T47D (cell line): ENCODE results near the gene OR10J5.
"Not testable (repeated sequence)": the region's sequence is repeated elsewhere in the genome, so short reads cannot be mapped to it uniquely, and the experiment has no call there.

Experiments used
- DNase-seq, 2 experiments: peaks; one replicate each; pipeline versions ENCODE4 v3.0.0 to v3.0.0-alpha.2; 2011 to 2012; ENCODE audit warnings: low read depth in 1 of 2, low spot score in 1 of 2
- JUND ChIP-seq: IDR thresholded peaks from 2 replicates; pipeline ENCODE4 v1.6.1; 2012; ENCODE audit warnings: low read depth
- in situ Hi-C: cut with HindIII; loops from 2 replicates; pipeline ENCODE4 v1.10.0; 2016; ENCODE audit warnings: low sequenced_read_pairs, low pct_unique_long_range_greater_than_20kb

Gene OR10J5

GRCh38 chr1:159510229-159510541 is 25.6 kb downstream of the OR10J5 start:
- DNase-seq: no peak
- in situ Hi-C loops: no loop called here
- no peak for TF ChIP-seq JUND

GRCh38 chr1:159509440-159510228 is 26.2 kb downstream of the OR10J5 start:
- in situ Hi-C loops: no loop called here
- no peak for DNase-seq
- no peak for TF ChIP-seq JUND

- DNase-seq: no peak
- in situ Hi-C loops: no loop called here
- TF ChIP-seq JUND: no peak
Observed at GRCh38 chr1:159508951-159509350, 26.9 kb downstream of the OR10J5 start.

DNA sequence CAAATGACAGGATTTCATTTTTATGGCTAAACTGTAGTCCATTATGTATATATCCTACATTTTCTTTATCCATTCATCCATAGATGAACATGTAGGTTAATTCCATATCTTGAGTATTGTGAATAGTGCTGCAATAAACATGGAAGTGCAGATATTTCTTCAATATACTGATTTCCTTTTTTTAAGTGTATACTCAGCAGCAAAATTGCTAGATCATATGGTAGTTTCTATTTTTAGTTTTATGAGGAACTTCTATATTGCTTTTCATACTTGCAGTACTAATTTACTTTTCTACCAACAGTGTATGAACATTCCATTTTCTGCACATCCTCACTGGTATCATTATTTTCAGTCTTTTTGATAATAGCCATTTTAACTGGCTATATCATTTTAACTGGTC is 30.1 kb downstream of the OR10J5 start:
- in situ Hi-C loops: no loop called here

GRCh38 chr1:159501082-159501481 is 34.7 kb downstream of the OR10J5 start:
- TF ChIP-seq JUND: no peak
- no peak for DNase-seq
- in situ Hi-C loops: no loop called here

More for the DNA sequence above, 30.1 kb downstream of the OR10J5 start:
- no peak for TF ChIP-seq JUND
- DNase-seq: no peak

DNA sequence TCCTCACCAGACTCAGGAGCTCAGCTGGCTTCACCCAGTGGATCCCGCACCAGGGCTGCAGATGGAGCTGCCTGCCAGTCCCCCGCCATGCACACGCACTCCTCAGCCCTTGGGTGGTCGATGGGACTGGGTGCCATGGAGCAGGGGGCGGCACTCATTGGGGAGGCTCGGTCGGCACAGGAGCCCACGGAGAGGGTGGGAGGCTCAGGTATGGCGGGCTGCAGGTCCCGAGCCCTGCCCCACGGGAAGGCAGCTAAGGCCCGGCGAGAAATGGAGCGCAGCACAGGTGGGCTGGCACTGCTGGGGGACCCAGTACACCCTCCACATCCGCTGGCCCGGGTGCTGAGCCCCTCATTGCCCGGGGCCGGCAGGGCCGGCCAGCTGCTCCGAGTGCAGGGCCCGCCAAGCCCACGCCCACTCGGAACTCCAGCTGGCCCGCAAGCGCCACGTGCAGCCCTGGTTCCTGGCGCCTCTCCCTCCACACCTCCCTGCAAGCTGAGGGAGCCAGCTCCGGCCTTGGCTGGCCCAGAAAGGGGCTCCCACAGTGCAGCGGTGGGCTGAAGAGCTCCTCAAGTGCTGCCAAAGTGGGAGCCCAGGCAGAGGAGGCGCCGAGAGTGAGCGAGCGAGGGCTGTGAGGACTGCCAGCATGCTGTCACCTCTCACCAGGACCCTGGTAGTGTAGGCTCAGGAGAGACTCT is 41.1 kb downstream of the OR10J5 start:
- DNase-seq, in situ Hi-C loops: not testable (repeated sequence)

- in situ Hi-C loops: no loop called here
- DNase-seq: no peak
Observed at GRCh38 chr1:159493354-159493753, 42.5 kb downstream of the OR10J5 start.

GRCh38 chr1:159492575-159493323 is 43.1 kb downstream of the OR10J5 start:
- no peak for TF ChIP-seq JUND
- in situ Hi-C loops: no loop called here
- DNase-seq: no peak

More at GRCh38 chr1:159493354-159493753, 42.5 kb downstream of the OR10J5 start:
- no peak for TF ChIP-seq JUND
